KMS-11 (cell line): ENCODE measurements around the gene GTF3C1.

Experiments used
- H2AFZ ChIP-seq: fragments of 200-600 bp; sonication (generic); 2 replicates; pipeline ENCODE4 v1.6.1; 2016; ENCODE audit warnings: antibody characterized with exemption, mixed run types, low read depth
- H3K27ac ChIP-seq: fragments of 200-600 bp; sonication (generic); 2 replicates; pipeline ENCODE4 v1.6.1; 2016; ENCODE audit warnings: mild to moderate bottlenecking, mixed run types
- H3K27me3 ChIP-seq: fragments of 200-600 bp; sonication (generic); 2 replicates; pipeline ENCODE4 v1.6.1; 2017; ENCODE audit warnings: mild to moderate bottlenecking, low read depth, mixed run types, moderate library complexity; ENCODE audit not compliant: insufficient read depth
- H3K36me3 ChIP-seq: fragments of 200-600 bp; sonication (generic); 2 replicates; pipeline ENCODE4 v1.6.1; 2017; ENCODE audit warnings: mild to moderate bottlenecking, mixed run types; ENCODE audit not compliant: insufficient read depth
- H3K4me1 ChIP-seq: fragments of 200-600 bp; sonication (generic); 2 replicates; pipeline ENCODE4 v1.6.1; 2016; ENCODE audit warnings: mild to moderate bottlenecking, low read depth, mixed run types; ENCODE audit not compliant: poor library complexity, severe bottlenecking
- H3K4me2 ChIP-seq: fragments of 200-600 bp; sonication (generic); 2 replicates; pipeline ENCODE4 v1.7.0; 2016; ENCODE audit warnings: mild to moderate bottlenecking, mixed run types
- H3K4me3 ChIP-seq: fragments of 200-600 bp; sonication (generic); IDR thresholded peaks from 2 replicates; pipeline ENCODE4 v1.6.1; 2017; ENCODE audit warnings: low read depth, low read length, mixed read lengths; ENCODE audit not compliant: insufficient read depth
- H3K79me2 ChIP-seq: fragments of 200-600 bp; sonication (generic); 2 replicates; pipeline ENCODE4 v1.6.1; 2016; ENCODE audit warnings: low read depth, mixed run types; ENCODE audit not compliant: insufficient read depth
- H3K9ac ChIP-seq: fragments of 200-600 bp; sonication (generic); 2 replicates; pipeline ENCODE4 v1.6.1; 2016; ENCODE audit warnings: mild to moderate bottlenecking, mixed run types
- H4K20me1 ChIP-seq: fragments of 200-600 bp; sonication (generic); 2 replicates; pipeline ENCODE4 v1.6.1; 2016; ENCODE audit warnings: mild to moderate bottlenecking, mixed run types; ENCODE audit not compliant: insufficient read depth
- TF ChIP-seq, protein P1 (sequence below): fragments of 200-600 bp; sonication (generic); conservative IDR thresholded peaks from 2 replicates; pipeline ENCODE4 v1.6.1; 2017; ENCODE audit warnings: low read depth, mild to moderate bottlenecking, antibody characterized with exemption, low read length, moderate library complexity, mixed read lengths

The GTF3C1 gene

DNA sequence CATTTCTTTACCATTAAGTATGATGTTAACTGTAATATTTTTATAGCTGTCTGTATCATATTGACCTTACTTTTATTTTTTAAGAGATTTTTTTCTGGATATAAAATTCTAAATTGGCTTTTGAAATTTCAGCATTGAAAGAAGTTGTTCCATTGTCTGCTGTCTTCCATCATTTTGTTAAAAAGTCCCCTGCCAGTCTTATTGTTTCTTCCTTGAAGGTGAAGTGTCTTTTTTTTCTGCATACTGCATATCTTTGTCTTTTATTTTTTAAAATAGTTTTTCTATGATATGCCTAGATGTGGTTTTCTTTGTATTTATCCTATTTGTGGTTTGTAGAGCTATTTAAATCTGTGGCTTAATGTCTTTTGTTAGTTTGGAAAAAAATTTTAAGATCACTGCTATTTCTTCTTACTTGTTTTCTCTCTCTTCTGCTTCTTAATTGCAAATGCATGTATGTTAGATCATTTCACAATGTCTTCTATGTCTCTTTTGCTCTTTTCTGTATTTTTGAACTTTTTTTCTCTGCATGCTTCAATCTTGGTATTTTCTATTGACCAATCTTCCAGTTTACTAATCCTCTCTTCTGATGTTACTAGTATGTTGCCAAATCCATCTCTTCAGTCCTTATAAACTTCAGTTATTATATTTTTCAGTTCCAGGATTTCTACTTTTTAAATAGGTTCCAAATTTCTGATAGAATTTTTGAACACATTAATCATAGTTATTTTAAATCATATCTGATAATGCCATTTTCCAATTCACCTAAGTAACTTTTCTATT lies 127.6 kb downstream of the GTF3C1 start:
- Histone ChIP-seq H2AFZ (no peak overlapping the region), H3K4me3 (no peak overlapping the region), H3K27me3 (no peaks in the 10 kb centered on the region), H3K36me3 (no peaks in the 10 kb centered on the region; the same call in 1 of the 2 replicates), H3K9ac (no peak overlapping the region), H3K4me2 (no peak overlapping the region), H3K27ac (no peak overlapping the region), H3K4me1 (peaks cover 14% of the 10 kb centered on the region), H3K79me2 (no peaks in the 10 kb centered on the region), H4K20me1 (no peaks in the 10 kb centered on the region)
- TF ChIP-seq, protein P1, sequence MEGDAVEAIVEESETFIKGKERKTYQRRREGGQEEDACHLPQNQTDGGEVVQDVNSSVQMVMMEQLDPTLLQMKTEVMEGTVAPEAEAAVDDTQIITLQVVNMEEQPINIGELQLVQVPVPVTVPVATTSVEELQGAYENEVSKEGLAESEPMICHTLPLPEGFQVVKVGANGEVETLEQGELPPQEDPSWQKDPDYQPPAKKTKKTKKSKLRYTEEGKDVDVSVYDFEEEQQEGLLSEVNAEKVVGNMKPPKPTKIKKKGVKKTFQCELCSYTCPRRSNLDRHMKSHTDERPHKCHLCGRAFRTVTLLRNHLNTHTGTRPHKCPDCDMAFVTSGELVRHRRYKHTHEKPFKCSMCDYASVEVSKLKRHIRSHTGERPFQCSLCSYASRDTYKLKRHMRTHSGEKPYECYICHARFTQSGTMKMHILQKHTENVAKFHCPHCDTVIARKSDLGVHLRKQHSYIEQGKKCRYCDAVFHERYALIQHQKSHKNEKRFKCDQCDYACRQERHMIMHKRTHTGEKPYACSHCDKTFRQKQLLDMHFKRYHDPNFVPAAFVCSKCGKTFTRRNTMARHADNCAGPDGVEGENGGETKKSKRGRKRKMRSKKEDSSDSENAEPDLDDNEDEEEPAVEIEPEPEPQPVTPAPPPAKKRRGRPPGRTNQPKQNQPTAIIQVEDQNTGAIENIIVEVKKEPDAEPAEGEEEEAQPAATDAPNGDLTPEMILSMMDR = no peak

- Histone ChIP-seq H3K79me2 (peaks cover 25% of the 10 kb centered on the region; the same call in 1 of the 2 replicates), H2AFZ (no peak overlapping the region), H3K27me3 (no peaks in the 10 kb centered on the region), H3K4me1 (no peaks in the 10 kb centered on the region), H3K4me2 (no peak overlapping the region), H4K20me1 (no peaks in the 10 kb centered on the region), H3K27ac (no peak overlapping the region), H3K36me3 (no peaks in the 10 kb centered on the region; the same call in 1 of the 2 replicates), H3K9ac (no peak overlapping the region), H3K4me3 (no peak overlapping the region)
- TF ChIP-seq, protein P1 = no peak
Observed at GRCh38 chr16:27417047-27417671, 132.6 kb downstream of the GTF3C1 start.

GRCh38 chr16:27414788-27415431 lies 134.8 kb downstream of the GTF3C1 start:
- Histone ChIP-seq H3K4me1 (peaks cover 4% of the 10 kb centered on the region), H4K20me1 (no peaks in the 10 kb centered on the region), H3K4me3 (no peak overlapping the region), H2AFZ (no peak overlapping the region), H3K4me2 (no peak overlapping the region), H3K27ac (no peak overlapping the region), H3K79me2 (peaks cover 26% of the 10 kb centered on the region; the same call in 1 of the 2 replicates), H3K36me3 (no peaks in the 10 kb centered on the region; the same call in 1 of the 2 replicates), H3K9ac (no peak overlapping the region), H3K27me3 (no peaks in the 10 kb centered on the region)
- TF ChIP-seq, protein P1 = no peak

DNA sequence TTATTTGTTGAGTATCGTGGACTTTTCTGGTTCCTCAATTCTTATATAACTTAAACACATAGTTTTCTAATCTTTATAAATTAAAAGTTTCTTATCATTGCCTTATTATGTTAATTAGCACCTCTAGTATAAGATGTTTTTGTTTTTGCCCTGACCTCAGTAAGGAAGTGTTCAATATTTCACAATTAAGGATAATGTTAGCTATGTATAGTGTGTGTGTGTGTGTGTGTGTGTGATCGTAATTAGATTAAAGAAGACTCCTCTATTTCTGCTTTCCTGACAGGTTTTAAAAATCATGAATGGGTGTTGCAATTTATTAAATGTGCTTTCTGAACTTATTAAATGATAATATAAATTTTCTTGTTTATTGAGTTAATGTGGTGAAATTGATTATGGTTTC lies 135.8 kb downstream of the GTF3C1 start:
- H3K27ac ChIP-seq = no peak overlapping the region
- no peak overlapping the region for H2AFZ ChIP-seq
- H4K20me1 ChIP-seq = no peaks in the 10 kb centered on the region
- H3K4me3 ChIP-seq = no peak overlapping the region
- H3K4me1 ChIP-seq = peaks cover 4% of the 10 kb centered on the region
- TF ChIP-seq, protein P1 = no peak
- no peaks in the 10 kb centered on the region; the same call in 1 of the 2 replicates for H3K36me3 ChIP-seq
- H3K9ac ChIP-seq = no peak overlapping the region
- H3K4me2 ChIP-seq = no peak overlapping the region
- no peaks in the 10 kb centered on the region for H3K27me3 ChIP-seq
- peaks cover 30% of the 10 kb centered on the region; the same call in 1 of the 2 replicates for H3K79me2 ChIP-seq
